ENCODE results near the gene ALDH1A3.

DNA sequence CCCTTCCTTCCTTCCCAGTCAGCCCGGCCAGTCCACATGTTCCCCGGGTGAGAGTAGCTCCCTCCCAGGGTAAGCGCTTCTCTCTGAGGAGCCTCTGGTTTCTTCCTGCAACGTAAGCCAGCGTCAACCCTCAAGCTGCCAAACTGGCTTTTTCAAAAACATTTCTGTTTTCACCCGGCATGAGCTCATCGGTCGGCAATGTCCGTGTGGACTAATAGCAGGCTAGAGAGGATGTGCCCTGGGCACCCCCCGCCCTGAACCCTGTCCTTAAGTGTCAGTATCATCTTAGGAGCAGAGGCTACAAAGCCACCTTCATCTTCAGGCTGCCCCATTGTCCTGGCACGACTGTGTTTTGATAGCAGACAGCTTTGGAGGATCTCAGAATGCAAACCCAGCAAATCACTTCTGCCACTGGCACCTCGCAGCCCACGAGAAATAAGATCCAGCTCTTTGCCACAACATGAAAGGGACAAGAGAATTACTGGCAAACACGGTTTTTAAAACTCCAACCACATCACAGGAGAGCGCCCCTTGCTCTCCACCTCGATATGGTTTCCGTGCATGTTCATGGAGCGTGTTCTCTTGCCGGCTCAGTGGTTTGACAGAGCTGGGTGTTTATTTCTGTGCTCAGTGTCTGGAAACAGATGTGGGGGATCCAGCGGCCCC is 9.9 kb downstream of the ALDH1A3 start:
- TF ChIP-seq MEIS1 (CRISPR knock-in tag; IDR thresholded peaks at IDR 0.05; ENCODE audit: borderline replicate concordance) = no peak
- no peak for TF ChIP-seq ZNF174 (tag by site-specific recombination; IDR thresholded peaks at IDR 0.05)
- no peak for TF ChIP-seq CTCF (tag by site-specific recombination; IDR thresholded peaks at IDR 0.05)
- no peak for TF ChIP-seq ZNF558 (tag by site-specific recombination; IDR thresholded peaks at IDR 0.05)
- no peak for TF ChIP-seq ZNF350 (tag by site-specific recombination; IDR thresholded peaks at IDR 0.05)
- no peak for TF ChIP-seq ZNF302 (tag by site-specific recombination; IDR thresholded peaks at IDR 0.05; ENCODE audit: low read depth)
- no peak for TF ChIP-seq ZNF391 (tag by site-specific recombination; IDR thresholded peaks at IDR 0.05; ENCODE audit: borderline replicate concordance, low read depth)
